HG02870 (cell line): Measurements from ENCODE around the gene ZBTB20.
"Not testable (repeated sequence)": the region's sequence is repeated elsewhere in the genome, so short reads cannot be mapped to it uniquely, and the experiment has no call there.

Experiments
- ATAC-seq: cut with Tn5 transposase; IDR thresholded peaks from one replicate; pipeline ENCODE4 v1.9.1; 2021; ENCODE audit warnings: mild to moderate bottlenecking, moderate library complexity; ENCODE audit not compliant: unreplicated experiment

The ZBTB20 gene

DNA sequence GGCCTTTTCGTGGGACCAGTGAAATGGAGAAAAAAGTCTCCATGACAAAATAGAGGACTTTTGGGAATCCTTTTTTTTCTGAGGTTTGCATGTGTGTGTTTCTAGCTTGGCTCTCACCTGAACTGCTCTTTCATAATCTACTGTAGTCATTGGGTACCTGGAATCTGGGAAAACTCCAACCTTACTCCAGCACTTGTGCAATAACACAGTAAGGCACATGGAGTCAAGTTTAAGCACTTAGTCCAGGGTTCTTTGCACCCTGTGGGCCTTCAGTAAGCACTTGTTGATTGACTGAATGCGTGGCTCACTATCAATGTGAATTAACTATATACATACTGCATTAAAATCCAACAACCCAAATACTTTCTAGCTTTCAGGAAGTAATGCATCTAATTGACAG lies 299.5 kb downstream of the ZBTB20 start:
- ATAC-seq = no peak

DNA sequence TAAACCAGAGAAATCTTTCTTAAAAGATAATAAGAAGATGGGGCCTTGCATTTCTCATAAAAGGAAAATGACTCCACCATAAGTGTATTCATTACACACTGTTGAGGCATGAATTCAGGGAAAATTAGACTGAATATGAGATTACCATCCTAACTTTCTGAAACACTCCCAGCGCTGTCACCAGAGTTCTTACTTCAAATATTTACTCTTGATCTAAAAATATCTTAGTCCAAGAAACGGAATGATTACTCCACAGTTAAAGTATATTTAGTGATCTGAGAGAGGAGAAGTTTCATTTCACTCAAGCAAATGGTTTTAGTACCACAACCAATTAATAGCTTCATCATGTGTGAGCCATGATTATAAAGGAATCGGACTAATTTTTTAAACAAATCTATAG lies 300.3 kb downstream of the ZBTB20 start:
- ATAC-seq = no peak

DNA sequence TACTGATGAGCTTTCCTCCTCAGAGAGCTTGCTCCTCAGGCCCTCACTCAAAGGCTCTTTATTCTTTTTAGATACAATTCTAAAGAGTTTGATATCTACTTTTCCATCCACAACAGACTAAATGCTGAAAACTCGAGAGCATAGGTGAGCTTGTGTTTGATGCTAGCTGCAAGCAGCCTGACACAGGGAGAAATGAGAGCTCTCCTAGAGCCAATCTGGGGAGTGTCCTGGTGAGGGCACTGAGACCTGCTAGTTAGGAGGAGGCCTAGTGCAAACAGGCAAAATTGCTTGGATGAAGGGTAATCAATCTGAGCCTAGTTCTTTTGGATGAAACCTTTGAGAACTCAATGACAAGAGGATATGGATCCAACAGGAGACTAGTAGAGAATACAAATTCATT lies 300.8 kb downstream of the ZBTB20 start:
- ATAC-seq = no peak

DNA sequence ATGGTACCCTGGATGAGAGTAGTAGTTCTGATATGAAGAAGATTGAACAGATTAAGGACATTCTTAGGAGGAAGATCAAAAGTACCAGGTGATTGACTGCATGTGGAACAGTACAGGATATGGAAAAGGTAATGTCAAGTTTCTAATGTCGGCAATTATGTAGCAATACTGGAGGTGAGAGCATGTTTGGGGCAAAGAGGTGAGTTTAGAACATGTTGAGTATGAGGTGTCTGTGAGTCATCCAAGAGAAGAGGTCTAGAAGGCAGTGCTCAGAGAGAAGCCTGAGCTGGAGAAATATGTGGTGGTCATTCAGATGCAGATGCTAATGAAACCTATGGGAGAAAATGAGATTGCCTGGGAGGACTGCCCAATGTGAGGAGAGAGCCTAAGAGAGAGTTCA lies 305.6 kb downstream of the ZBTB20 start:
- no peak for ATAC-seq

DNA sequence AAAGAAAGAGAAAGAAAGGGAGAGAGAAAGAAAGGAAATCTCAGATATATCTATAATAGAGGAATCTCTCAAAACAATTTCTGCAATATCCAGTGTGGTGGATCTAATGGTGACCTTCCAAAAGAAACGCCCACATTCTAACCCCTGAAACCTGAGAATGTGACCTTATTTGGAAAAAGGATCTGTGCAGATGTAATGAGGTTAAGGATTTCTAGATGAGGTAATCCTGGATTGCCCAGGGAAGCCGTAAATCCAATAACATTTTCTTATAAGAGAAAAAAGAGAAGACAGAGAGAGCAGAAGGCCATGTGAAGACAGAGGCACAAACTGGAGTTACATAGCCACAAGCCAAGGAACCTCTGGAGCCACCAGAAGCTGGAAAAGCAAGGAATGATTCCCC lies 307.6 kb downstream of the ZBTB20 start:
- ATAC-seq = no peak

DNA sequence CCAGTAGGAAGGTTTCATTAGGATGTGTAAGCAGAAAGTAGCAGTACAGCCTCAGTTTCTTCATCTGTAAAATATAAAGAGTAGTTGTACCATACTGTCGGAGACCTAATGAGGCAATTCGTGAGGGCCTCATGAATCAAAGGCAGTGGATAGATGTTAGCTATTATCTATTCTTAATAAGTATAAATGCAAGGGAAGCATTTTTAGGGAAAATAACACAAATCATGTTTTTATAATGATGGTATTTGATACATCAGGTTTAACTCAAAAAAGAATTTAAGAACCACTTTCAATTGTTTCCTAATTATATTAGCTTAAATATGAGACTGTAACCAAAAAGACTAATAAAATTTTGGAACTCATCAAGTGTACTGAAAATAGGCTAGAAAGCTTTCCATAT lies 309.1 kb downstream of the ZBTB20 start:
- ATAC-seq = no peak

DNA sequence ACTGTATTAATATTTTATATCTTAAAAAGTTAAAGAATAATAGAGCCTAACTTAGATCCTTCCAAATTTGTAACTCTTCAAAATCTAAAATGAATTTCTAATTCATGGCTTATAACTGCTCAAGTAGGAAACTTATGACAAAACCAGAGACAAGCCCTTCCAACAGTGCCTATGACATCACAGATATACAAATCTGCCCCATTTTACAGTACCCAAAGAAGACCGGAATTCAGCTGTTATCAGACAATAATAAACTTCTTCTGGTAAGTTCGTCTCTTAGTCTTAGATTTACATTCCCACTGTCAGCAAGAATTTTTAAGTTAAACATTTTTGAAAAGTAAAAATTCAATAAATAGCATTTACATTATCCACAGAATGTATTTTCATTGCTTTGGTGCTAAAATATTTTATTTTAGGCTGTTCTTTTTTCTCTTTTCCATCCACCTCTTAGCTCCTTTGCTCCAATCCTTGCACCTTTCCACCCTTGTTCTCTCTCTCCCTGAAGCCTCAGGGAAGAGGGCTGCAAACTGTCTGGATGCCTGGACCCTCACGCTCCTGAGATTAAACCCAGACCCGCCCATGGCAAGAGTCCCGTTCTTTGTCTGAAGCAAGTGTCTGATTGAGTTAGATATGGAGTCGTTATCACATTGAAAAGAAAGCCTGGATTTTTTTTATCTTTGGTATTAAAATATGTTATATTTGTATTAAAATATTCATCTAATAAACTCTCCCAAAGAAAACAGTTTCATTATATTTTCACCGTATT lies 312.7 kb downstream of the ZBTB20 start:
- no peak for ATAC-seq

DNA sequence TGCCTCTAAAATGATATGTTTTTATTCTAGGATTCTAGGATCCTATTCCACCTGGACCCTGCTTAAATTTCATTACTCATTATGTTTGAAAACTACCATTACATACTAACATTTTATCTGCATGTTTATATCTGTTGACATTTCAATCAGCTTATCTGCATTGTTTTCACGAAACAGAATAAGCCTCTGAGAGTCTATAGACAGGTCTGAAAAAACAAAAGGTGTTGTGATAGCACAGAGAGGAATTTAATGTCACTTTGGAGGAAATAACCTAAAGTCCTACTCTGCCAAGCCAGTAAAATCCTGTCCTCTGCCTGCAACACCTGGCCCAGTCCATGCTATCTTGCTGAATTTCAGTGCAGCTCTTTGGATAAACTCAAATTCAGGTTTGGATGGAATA lies 315.2 kb downstream of the ZBTB20 start:
- ATAC-seq = no peak

DNA sequence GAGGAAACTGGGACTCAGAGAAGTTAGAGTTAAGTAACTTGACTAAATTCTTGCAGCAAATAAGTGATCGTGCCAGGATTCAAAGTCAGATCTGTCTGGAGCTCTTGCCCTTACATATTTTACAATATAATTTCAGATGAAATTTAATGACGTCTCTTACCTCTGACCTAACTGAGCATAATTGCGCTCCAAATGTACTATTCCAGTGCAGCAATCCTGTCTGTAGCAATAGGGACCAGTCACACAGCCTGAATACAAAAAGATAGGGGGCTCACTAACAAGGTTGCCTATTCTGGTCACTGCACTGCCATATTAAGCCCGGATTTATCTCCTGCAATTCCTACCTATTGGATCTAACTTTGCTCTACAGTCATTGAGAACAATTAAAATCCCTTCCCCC lies 316.4 kb downstream of the ZBTB20 start:
- no peak for ATAC-seq

DNA sequence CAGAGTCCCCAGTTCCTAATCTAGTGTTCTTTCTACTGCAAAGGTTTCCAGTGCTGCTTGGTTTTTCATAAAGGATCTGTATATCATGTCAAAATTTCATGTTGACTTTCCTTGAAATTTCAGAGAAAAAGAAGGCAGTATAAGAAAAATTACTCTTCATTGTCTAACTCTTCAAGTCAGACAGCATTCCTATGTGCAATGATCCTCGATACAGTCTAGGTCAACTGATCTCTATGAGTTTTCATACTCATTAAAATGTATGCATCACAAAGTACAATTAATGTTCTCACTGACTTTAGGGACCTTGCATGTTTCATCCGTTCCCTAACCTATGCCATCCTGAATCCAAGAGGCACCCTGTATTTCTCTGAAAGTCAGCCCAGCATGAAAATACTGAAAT lies 317.3 kb downstream of the ZBTB20 start:
- ATAC-seq = no peak

DNA sequence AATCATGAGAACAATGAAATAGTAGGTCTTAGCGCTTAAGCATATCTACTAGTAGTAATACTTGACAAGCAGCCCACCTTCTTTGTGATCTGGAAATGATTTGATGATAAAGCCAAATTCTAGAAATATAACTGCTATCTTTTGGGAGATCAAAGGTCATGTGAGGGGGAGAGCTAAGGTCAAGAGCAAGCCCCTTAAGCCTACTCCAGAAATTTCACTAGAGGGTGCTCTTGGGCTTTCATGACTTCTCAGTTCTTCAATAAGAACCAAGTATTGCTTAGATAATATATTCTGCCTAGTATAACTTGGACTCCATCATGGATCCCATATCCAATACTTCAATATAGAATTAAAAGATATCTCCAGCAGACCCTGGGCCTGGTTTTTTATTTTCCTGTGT lies 319.6 kb downstream of the ZBTB20 start:
- peak; percentile 76 for ATAC-seq

DNA sequence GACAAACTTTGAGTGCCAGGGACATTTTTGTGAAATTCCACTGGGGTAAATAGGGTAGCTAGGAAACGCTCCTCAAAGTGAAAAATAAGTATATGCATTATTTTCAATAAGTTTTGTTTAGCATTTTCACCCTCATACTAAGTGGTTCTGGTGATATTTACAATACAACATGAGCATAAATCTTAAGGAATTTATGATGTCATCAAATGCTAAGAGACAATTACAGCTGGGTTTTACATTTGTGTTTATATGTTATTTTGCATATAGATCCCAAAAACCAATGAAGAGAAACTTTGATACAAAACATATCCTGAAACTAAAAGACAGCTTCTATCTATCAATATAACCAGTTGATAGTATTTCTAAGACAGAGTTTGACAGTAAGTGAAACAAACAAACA lies 323.1 kb downstream of the ZBTB20 start:
- ATAC-seq = no peak

DNA sequence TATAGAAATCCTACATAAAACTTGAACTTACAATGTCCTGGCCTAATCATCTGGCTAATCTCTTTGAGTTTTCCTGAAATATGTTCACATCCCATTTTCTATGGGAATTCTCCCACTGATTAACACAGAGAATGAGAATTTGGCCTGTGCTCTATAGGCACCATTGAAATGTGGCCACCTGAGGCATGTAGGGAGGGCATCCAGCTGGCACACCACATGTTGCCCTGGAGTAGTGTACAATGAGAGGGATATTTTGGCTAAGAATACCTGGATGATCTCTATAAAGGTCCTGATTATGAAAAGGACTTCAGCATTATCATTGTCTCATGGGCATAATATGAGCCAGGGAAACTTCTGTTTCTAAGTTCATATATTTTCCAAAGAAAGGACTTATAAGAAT lies 324.0 kb downstream of the ZBTB20 start:
- no peak for ATAC-seq

DNA sequence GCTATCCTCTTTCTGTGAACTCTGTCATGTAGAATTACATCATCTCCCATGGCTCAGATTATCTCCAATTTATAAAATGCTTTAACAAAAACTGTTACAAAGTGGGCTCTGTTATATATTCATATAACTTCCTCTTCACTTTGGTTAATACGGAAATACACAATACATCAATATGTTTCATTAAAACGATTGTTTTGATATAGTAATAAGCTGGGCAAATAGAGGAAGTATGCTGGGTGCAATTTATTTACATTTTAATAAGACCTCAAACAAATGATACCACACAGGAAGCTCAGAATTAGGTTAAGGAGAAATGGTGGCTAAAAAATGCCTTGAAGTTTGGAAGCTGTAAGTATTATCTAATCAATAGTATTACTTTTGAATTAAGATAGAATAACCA lies 331.0 kb downstream of the ZBTB20 start:
- ATAC-seq = no peak

DNA sequence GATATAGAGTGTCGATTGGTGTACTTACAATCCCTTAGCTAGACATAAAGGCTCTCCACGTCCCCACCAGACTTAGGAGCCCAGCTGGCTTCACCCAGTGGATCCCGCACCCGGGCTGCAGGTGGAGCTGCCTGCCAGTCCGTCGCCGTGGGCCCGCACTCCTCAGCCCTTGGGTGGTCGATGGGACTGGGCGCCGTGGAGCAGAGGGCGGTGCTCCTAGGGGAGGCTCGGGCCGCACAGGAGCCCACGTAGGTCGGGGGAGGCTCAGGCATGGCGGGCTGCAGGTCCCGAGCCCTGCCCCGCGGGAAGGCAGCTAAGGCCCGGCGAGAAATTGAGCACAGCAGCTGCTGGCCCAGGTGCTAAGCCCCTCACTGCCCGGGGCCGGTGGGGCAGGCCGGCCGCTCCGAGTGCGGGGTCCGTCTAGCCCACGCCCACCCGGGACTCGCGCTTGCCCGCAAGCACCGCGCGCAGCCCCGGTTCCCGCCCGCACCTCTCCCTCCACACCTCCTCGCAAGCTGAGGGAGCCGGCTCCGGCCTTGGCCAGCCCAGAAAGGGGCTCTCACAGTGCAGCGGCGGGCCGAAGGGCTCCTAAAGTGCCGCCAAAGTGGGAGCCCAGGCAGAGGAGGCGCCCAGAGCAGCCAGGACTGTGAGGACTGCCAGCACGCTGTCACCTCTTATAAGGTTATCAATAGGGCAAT lies 334.4 kb downstream of the ZBTB20 start:
- ATAC-seq = not testable (repeated sequence)

DNA sequence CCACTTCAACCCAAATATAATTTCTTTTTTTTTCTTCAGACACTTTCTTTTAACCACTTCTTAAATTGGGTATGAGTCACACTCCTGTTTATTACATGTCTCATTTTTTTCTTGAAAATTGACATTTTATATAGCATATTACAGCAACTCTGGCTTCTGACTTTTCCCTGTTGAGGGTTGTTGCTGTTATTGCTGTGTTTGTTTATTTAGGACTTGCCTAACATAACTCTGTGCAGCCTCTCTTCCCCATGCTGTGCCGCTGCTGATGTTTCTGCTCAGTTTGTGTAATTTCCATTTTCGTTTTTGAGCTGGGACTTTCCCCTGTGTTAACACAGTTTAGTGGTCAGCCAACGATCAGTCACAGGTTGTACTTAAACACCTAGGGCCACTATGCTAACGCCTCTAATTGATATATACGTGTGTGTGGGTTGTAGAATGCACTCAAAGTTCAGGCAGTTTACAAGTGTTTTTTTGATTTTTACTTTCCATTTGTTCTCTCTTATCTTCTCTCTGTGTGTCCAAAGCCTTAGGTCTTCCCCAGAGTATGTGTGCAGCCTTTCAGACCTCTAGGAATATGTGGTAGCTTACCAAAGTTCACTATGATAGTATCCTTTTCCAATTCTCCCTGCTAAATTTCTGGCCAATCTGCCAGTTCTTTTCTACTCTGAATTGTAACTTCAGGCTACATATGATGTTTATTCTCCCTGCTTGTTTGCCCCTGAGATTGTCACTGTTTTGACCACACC lies 337.2 kb downstream of the ZBTB20 start:
- peak; percentile 99 for ATAC-seq

DNA sequence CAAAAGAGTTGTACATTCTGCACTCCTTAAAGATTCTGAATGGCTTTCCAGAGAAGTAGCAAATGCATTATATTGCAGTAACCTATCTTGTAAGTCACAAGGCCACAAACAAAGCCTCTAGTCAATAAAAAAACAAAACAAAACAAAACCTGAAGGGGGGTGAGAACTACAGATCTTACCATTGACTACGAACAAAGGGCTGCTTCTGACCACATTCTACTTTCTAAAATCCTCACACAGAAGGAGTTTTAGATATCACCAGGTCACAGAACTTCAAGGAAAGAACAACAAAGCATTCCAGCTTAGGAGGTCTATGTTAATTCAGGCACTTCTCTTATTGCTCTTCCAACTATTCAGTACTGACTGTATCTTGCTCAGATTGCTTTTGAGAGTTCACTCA lies 343.0 kb downstream of the ZBTB20 start:
- ATAC-seq = no peak

DNA sequence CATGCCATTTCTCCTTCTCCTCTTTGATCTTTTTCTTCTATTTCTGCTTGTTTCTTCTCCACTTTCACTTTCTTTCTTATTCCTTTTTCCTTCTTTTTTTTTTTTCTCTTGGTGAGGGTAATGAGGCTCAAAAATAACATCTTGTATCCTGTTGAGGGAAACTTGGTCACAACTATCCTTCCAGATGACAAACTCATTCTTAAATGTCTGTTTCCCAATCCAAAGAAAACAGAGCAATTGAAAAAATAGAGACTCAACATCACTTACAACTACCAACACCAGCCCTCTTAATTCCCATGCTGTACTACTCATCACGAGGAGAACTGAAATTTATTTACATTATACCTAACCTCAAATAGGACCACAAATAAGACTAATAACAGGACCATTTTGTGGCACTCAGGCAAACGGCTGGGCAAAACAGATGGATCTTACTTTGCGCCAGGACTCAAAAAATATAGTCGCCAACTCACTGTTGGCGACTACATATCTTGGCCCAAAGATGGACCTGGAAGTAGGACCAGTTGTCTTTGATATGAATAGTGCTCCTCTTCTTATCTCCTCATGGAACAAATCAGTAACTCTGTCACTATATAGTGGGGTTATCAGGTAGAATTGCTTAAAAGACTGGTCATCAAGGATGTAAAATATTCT lies 343.9 kb downstream of the ZBTB20 start:
- ATAC-seq = no peak

DNA sequence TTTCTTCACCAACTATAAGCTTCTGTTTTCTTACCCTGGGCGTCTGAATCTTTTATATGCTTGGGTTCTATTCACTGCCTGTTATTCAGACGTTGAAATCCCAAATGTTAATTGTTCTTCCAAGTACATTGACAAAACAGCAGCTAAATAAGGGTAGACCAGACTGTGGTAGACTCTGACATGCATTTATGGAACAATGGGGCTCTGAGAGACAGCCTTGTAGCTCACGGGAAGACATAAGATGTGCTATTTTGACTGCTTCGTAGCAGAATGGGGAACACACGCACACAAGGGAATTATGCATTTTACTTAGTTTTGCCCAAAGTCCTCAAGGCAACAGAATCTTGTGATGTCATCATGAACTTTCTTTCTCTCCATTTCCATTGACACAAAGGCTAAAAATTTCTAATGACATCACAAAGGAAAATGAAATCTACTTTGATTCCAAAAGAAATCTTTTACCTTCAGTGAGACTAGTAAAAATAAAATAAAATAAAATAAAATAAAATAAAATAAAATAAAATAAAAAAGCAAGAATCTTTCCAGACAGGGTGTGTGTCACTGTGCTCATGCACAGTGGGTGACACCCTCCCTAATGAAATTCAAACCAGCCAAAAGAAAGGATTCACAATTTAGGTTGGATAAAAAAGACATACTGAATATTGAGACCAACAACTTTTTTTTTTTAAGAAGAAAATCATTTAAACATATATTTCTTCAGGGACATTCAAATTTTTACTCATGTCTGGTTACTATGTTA lies 346.6 kb downstream of the ZBTB20 start:
- ATAC-seq = no peak

DNA sequence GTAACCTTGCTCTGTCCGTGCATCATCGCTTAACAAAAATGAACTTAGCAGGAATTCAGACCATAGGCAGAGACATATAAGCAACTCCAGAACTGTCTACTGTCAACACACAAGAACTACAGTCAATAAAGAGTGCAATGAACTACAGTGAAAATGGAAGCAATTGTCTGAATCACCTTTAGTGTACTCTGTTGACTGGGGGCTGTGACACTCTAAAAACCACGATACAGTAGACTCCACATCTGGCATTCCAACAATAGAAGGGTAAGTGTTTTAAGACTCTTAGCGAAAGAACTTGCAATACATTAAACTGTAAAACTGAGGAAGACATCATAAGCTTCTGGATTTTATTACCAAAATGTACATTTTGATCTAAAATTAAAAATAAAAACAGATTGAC lies 347.3 kb downstream of the ZBTB20 start:
- no peak for ATAC-seq

DNA sequence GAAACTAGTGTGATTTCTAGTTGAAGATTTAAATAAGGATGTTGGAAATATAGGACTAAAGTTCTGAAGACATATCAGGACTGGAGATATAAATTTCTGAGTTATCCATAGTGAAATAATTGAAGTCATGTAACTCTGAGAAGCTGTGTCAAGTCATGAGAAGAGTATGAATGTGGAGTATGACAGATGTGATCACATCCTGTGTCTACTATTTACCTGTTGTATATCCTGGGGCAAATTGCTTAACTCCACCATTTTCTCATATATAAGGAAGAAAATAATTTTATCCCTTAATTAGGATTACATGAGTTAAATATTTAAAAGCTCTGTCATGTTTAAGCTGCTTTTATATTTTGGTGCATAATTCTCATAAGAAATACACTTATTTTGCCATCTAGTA lies 350.3 kb downstream of the ZBTB20 start:
- no peak for ATAC-seq
